ENCODE results near the gene ADAMTSL1.

Gene ADAMTSL1

GRCh38 chr9:18829873-18830272 is 355.9 kb downstream of the ADAMTSL1 start:
- no peaks in the 10 kb centered on the region for H3K36me3 ChIP-seq (ENCODE audit: insufficient read depth, low read length)
- no peaks in the 10 kb centered on the region for H3K27me3 ChIP-seq (ENCODE audit: insufficient read depth, low read length, poor library complexity, severe bottlenecking)
- H3K4me3 ChIP-seq (ENCODE audit: low read length, poor library complexity, severe bottlenecking): no peak overlapping the region
- H3K4me1 ChIP-seq (ENCODE audit: insufficient read depth, low read length, poor library complexity, severe bottlenecking): peaks cover 17% of the 10 kb centered on the region
- H3K9me2 ChIP-seq (replicated peaks; ENCODE audit: low read depth, low read length): no peaks in the 10 kb centered on the region
- TF ChIP-seq CTCF (conservative IDR thresholded peaks at IDR 0.05; ENCODE audit: low read length) (no peak), EZH2phosphoT487 (IDR thresholded peaks at IDR 0.05; ENCODE audit: borderline replicate concordance) (no peak)
- no peak overlapping the region for H3K4me2 ChIP-seq (ENCODE audit: low read depth, low read length, poor library complexity, severe bottlenecking)
- no peak overlapping the region for H3K9ac ChIP-seq (ENCODE audit: low read depth, low read length, poor library complexity, severe bottlenecking)
- H3K9me3 ChIP-seq (ENCODE audit: insufficient read depth, low read depth, low read length): no peaks in the 10 kb centered on the region
- H3F3A ChIP-seq (ENCODE audit: low read depth): no peaks in the 10 kb centered on the region
- H2AFZ ChIP-seq (ENCODE audit: low read length): no peak overlapping the region
- H4K20me1 ChIP-seq (ENCODE audit: insufficient read depth, low read length, poor library complexity, severe bottlenecking): no peaks in the 10 kb centered on the region
- no peaks in the 10 kb centered on the region for H3K79me2 ChIP-seq (ENCODE audit: insufficient read depth, low read length)

DNA sequence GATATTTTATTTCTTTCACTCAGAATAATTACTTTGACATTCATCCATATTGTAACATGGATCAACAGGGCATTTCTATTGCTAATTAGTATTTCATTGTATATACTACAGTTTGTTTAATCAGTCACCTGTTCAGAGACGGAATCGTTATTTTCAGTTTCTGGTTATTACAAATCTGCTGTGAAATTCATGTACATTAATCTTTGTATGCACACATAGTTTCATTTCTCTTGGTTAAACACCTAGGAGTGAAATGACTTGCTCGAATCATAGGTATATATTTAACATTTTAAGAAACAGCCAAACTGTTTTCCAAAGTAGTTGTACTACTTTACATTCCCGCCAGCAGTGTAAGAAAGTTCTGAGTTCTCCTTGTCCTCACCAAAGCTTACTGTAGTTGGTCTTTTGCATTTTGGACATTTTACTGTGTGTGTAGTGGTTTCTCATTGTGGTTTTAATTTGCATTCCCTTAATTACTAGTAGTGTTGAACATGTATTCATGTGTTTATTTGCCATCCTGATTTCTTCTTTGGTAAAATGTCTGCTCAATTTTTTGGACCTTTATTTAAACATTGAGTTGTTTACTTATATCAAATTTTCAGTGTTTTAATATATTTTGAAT is 360.9 kb downstream of the ADAMTSL1 start:
- Histone ChIP-seq H4K20me1 (ENCODE audit: insufficient read depth, low read length, poor library complexity, severe bottlenecking) (no peaks in the 10 kb centered on the region), H2AFZ (ENCODE audit: low read length) (no peak overlapping the region), H3K27me3 (ENCODE audit: insufficient read depth, low read length, poor library complexity, severe bottlenecking) (no peaks in the 10 kb centered on the region), H3K4me1 (ENCODE audit: insufficient read depth, low read length, poor library complexity, severe bottlenecking) (no peaks in the 10 kb centered on the region), H3K9me3 (ENCODE audit: insufficient read depth, low read depth, low read length) (no peaks in the 10 kb centered on the region), H3K9ac (ENCODE audit: low read depth, low read length, poor library complexity, severe bottlenecking) (no peak overlapping the region), H3K4me2 (ENCODE audit: low read depth, low read length, poor library complexity, severe bottlenecking) (no peak overlapping the region), H3F3A (ENCODE audit: low read depth) (no peaks in the 10 kb centered on the region), H3K79me2 (ENCODE audit: insufficient read depth, low read length) (no peaks in the 10 kb centered on the region), H3K36me3 (ENCODE audit: insufficient read depth, low read length) (no peaks in the 10 kb centered on the region), H3K9me2 (replicated peaks; ENCODE audit: low read depth, low read length) (no peaks in the 10 kb centered on the region), H3K4me3 (ENCODE audit: low read length, poor library complexity, severe bottlenecking) (no peak overlapping the region)
- no peak for TF ChIP-seq EZH2phosphoT487 (IDR thresholded peaks at IDR 0.05; ENCODE audit: borderline replicate concordance)

DNA sequence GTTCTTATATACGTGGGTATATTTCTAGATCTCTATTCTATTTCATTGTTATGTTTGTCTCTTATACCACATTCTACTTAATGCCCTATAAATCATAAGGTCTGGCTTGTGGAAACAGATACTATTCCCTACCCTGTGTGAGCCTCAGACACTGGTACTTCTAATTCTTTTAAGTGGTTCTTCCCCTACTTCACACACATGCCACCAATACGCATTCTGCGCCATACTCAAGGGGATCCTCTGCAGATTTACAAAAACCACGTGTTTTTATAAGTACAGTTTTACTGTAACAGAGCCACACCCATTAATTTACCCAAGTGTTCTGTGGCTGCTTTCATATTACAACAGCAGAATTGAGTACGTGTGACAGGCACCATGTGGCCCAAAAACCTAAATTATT is 363.4 kb downstream of the ADAMTSL1 start:
- H3K79me2 ChIP-seq (ENCODE audit: insufficient read depth, low read length): no peaks in the 10 kb centered on the region

GRCh38 chr9:18847576-18848275 is 373.8 kb downstream of the ADAMTSL1 start:
- Histone ChIP-seq H3K4me3 (ENCODE audit: low read length, poor library complexity, severe bottlenecking) (no peak overlapping the region), H3F3A (ENCODE audit: low read depth) (no peaks in the 10 kb centered on the region), H4K20me1 (ENCODE audit: insufficient read depth, low read length, poor library complexity, severe bottlenecking) (no peaks in the 10 kb centered on the region), H3K9me3 (ENCODE audit: insufficient read depth, low read depth, low read length) (no peaks in the 10 kb centered on the region), H3K4me1 (ENCODE audit: insufficient read depth, low read length, poor library complexity, severe bottlenecking) (no peaks in the 10 kb centered on the region), H3K79me2 (ENCODE audit: insufficient read depth, low read length) (no peaks in the 10 kb centered on the region), H2AFZ (ENCODE audit: low read length) (no peak overlapping the region), H3K36me3 (ENCODE audit: insufficient read depth, low read length) (no peaks in the 10 kb centered on the region), H3K4me2 (ENCODE audit: low read depth, low read length, poor library complexity, severe bottlenecking) (no peak overlapping the region), H3K27me3 (ENCODE audit: insufficient read depth, low read length, poor library complexity, severe bottlenecking) (no peaks in the 10 kb centered on the region), H3K9ac (ENCODE audit: low read depth, low read length, poor library complexity, severe bottlenecking) (no peak overlapping the region), H3K9me2 (replicated peaks; ENCODE audit: low read depth, low read length) (no peaks in the 10 kb centered on the region)
- no peak for TF ChIP-seq CTCF (conservative IDR thresholded peaks at IDR 0.05; ENCODE audit: low read length)
- TF ChIP-seq EZH2phosphoT487 (IDR thresholded peaks at IDR 0.05; ENCODE audit: borderline replicate concordance): no peak

More for the DNA sequence above, 363.4 kb downstream of the ADAMTSL1 start:
- Histone ChIP-seq H3F3A (ENCODE audit: low read depth) (no peaks in the 10 kb centered on the region), H3K4me3 (ENCODE audit: low read length, poor library complexity, severe bottlenecking) (no peak overlapping the region), H3K27me3 (ENCODE audit: insufficient read depth, low read length, poor library complexity, severe bottlenecking) (no peaks in the 10 kb centered on the region), H3K9ac (ENCODE audit: low read depth, low read length, poor library complexity, severe bottlenecking) (no peak overlapping the region), H3K9me3 (ENCODE audit: insufficient read depth, low read depth, low read length) (no peaks in the 10 kb centered on the region), H3K9me2 (replicated peaks; ENCODE audit: low read depth, low read length) (no peaks in the 10 kb centered on the region), H3K4me2 (ENCODE audit: low read depth, low read length, poor library complexity, severe bottlenecking) (no peak overlapping the region), H4K20me1 (ENCODE audit: insufficient read depth, low read length, poor library complexity, severe bottlenecking) (no peaks in the 10 kb centered on the region), H3K36me3 (ENCODE audit: insufficient read depth, low read length) (no peaks in the 10 kb centered on the region), H3K4me1 (ENCODE audit: insufficient read depth, low read length, poor library complexity, severe bottlenecking) (no peaks in the 10 kb centered on the region), H2AFZ (ENCODE audit: low read length) (no peak overlapping the region)
- no peak for TF ChIP-seq EZH2phosphoT487 (IDR thresholded peaks at IDR 0.05; ENCODE audit: borderline replicate concordance)
